ENCODE data around the gene KCTD5. TPM values are rescaled to one million over a fixed set of nuclear protein-coding genes. Genes with fewer than 3 reads are reported as not detected.

KCTD5 gene
- total and polyA plus RNA-seq, 9 of the 15 experiments (the other 6 are each of a cell fraction or from before 2014, with no cell fraction given) = 0.73 to 58.3 (median 32.3) TPM

DNA sequence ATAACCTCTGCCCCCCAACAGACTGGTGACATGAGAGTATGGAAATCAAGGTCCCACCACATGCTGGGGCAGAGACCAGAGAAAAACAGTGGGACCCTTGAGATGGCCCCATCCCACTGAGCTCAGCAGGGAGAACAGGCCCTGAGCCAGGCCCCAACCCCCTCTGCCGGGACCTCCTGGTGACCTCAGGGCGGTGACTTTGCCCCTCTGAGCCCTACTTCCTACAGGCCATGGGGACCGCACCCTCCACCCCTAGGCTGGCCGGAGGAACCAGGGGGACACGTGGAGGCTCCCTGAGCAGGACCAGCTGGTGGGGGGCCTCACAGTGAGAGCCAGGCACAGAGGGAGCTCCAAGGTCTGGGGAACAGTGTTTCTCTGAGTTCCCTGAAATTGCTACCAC, 56.3 kb downstream of the KCTD5 start:
- DNase-seq (ENCODE audit: extremely low read depth in 1 of 4, low spot score in 3 of 4) (peak; percentile 50 to 60 (median 56)), ATAC-seq (peak; percentile 68), FAIRE-seq (no peak)
- no peak overlapping the region for H3K4me3 ChIP-seq
- H3K4me2 ChIP-seq (ENCODE audit: insufficient read depth, low read length) = peak overlapping the region; percentile 6; the same call in 1 of the 2 replicates
- H3K9ac ChIP-seq (ENCODE audit: insufficient read depth in 1 of 2, low read depth in 2 of 2, low read length in 2 of 2) = peak overlapping the region; percentile 23 to 90; a peak in 3 of 4 replicates
- no peaks in the 10 kb centered on the region for H3K9me1 ChIP-seq (ENCODE audit: control insufficient read depth, insufficient read depth, low read length)
- intact Hi-C loops (cut with micrococcal nuclease) (no loop called here), in situ Hi-C loops (cut with MboI) (no loop called here)
- no peaks in the 10 kb centered on the region for H3K27me3 ChIP-seq (ENCODE audit: control insufficient read depth in 2 of 2, insufficient read depth in 2 of 2, low read length in 2 of 2)
- ChIA-PET CTCF (ENCODE audit: low intra/inter-chr PET ratio) (interaction anchor here (0.6 kb wide), 1 partner anchor 10 kb away, joined by 3 read pairs; no protein-coding TSS in a partner anchor), POLR2A (interaction anchor here (0.6 to 4.3 kb wide), 6 partner anchors 13 to 344 kb away, joined by 3 to 51 read pairs (median 3); partner anchors contain the start of gene SRRM2)
- peak overlapping the region; percentile 80 for H2AFZ ChIP-seq (ENCODE audit: low read depth, low read length)
- H3K27ac ChIP-seq (ENCODE audit: extremely low read depth, low read depth, low read length) = peak overlapping the region; percentile 34; the same call in 1 of the 3 replicates
- H4K20me1 ChIP-seq (replicated peaks; ENCODE audit: control insufficient read depth, insufficient read depth, low read length) = no peaks in the 10 kb centered on the region
- peaks cover 7 to 43% of the 10 kb centered on the region in 2 experiments; a peak in 4 of 5 replicates for H3K4me1 ChIP-seq (replicated peaks in 1 of 2; ENCODE audit: control insufficient read depth in 2 of 2, insufficient read depth in 2 of 2, low read length in 2 of 2)
- TF ChIP-seq CBX1 (IDR thresholded peaks at IDR 0.05; ENCODE audit: low read depth) (no peak), SIN3A (IDR thresholded peaks at IDR 0.05; ENCODE audit: borderline replicate concordance in 2 of 2, control insufficient read depth in 1 of 2, low read depth in 2 of 2, low read length in 2 of 2) (0 out of 4 replicates have a peak, but pooled peaks of 1 of the 2 experiments have one; percentile 15), MAX (CRISPR knock-in tag; IDR thresholded peaks at IDR 0.05) (0 out of 2 replicates have a peak, but pooled peaks have one; percentile 9), NR2C1 (IDR thresholded peaks at IDR 0.05) (peak; percentile 45; the same call in 1 of the 2 replicates), NR2C1 (tag; IDR thresholded peaks at IDR 0.05) (no peak), NR2C2 (CRISPR knock-in tag; IDR thresholded peaks at IDR 0.05) (no peak), NR2C2 (tag; IDR thresholded peaks at IDR 0.05) (peak; percentile 35; the same call in 1 of the 2 replicates), POLR2G (IDR thresholded peaks at IDR 0.05; ENCODE audit: low read depth, low read length) (peak; percentile 26; the same call in 1 of the 2 replicates), HES1 (IDR thresholded peaks at IDR 0.05; ENCODE audit: low read depth) (no peak), ZBTB7A (IDR thresholded peaks at IDR 0.05; ENCODE audit: borderline replicate concordance, control insufficient read depth, low read depth, low read length) (peak; percentile 49; the same call in 1 of the 2 replicates)
- TF ChIP-seq, protein P1, sequence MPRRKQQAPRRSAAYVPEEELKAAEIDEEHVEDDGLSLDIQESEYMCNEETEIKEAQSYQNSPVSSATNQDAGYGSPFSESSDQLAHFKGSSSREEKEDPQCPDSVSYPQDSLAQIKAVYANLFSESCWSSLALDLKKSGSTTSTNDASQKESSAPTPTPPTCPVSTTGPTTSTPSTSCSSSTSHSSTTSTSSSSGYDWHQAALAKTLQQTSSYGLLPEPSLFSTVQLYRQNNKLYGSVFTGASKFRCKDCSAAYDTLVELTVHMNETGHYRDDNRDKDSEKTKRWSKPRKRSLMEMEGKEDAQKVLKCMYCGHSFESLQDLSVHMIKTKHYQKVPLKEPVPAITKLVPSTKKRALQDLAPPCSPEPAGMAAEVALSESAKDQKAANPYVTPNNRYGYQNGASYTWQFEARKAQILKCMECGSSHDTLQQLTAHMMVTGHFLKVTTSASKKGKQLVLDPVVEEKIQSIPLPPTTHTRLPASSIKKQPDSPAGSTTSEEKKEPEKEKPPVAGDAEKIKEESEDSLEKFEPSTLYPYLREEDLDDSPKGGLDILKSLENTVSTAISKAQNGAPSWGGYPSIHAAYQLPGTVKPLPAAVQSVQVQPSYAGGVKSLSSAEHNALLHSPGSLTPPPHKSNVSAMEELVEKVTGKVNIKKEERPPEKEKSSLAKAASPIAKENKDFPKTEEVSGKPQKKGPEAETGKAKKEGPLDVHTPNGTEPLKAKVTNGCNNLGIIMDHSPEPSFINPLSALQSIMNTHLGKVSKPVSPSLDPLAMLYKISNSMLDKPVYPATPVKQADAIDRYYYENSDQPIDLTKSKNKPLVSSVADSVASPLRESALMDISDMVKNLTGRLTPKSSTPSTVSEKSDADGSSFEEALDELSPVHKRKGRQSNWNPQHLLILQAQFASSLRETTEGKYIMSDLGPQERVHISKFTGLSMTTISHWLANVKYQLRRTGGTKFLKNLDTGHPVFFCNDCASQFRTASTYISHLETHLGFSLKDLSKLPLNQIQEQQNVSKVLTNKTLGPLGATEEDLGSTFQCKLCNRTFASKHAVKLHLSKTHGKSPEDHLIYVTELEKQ (CRISPR knock-in tag; IDR thresholded peaks at IDR 0.05) = no peak
- 24% methylated on average over 5 of the region's 5 CpGs for WGBS (ENCODE audit: insufficient coverage, low coverage, missing lambda C conversion rate)
- H3K79me2 ChIP-seq (ENCODE audit: control insufficient read depth, insufficient read depth, low read length) = no peaks in the 10 kb centered on the region
- no peaks in the 10 kb centered on the region for H3K36me3 ChIP-seq (ENCODE audit: control insufficient read depth, insufficient read depth, low read length)
- BruUV-seq (replicated peaks) = no TSS peak
- H3K9me3 ChIP-seq (replicated peaks; ENCODE audit: control insufficient read depth, insufficient read depth, low read depth, low read length) = no peaks in the 10 kb centered on the region
